Measurements from ENCODE around the gene BEX2.
A peak's percentile ranks its signal among the peaks of the same experiment; 100 is the strongest.

The BEX2 gene

GRCh38 chrX:103343105-103343504 is 32.3 kb upstream of the BEX2 start:
- TF ChIP-seq CTCF (IDR thresholded peaks at IDR 0.05): peak; percentile 64

GRCh38 chrX:103338663-103339062 is 27.9 kb upstream of the BEX2 start:
- no peak for TF ChIP-seq CTCF (IDR thresholded peaks at IDR 0.05)

GRCh38 chrX:103330681-103331288 is 20.0 kb upstream of the BEX2 start:
- no peak for TF ChIP-seq CTCF (IDR thresholded peaks at IDR 0.05)

- no peak for TF ChIP-seq CTCF (IDR thresholded peaks at IDR 0.05)
Observed at GRCh38 chrX:103329991-103330390, 19.2 kb upstream of the BEX2 start, which contains the start of gene TCEAL7. TCEAL7 (plus strand) TSS chrX:103330239; CDS start chrX:103331404, 1,165 bp downstream.

- no peak for TF ChIP-seq CTCF (IDR thresholded peaks at IDR 0.05)
Observed at GRCh38 chrX:103311399-103311780, 600 bp upstream of the BEX2 start.

- no peak for TF ChIP-seq CTCF (IDR thresholded peaks at IDR 0.05)
Observed at GRCh38 chrX:103309860-103310554, 783 bp downstream of the BEX2 start.

- no peak for TF ChIP-seq CTCF (IDR thresholded peaks at IDR 0.05)
Observed at GRCh38 chrX:103304705-103305104, 6.1 kb downstream of the BEX2 start.
